Endothelial cell of umbilical vein (primary cell): Measurements from ENCODE around the gene SERPINA3. TPM values are rescaled to one million over a fixed set of nuclear protein-coding genes. Genes with fewer than 3 reads are reported as not detected.

Experiments used
- BruUV-seq: library from RNA; stranded (reverse); fragments of 400-500 nt; replicated peaks from 2 replicates; lab custom pipeline; 2021; lab: Mats Ljungman, UMichigan
- CTCF ChIA-PET: fragments of 300-600, 350-600 bp; sonication (Branson Sonifier 250); formaldehyde crosslinking; loops from one replicate; lab custom pipeline; 2021; ENCODE audit warnings: antibody characterized with exemption, inconsistent platforms; lab: Charles Lee
- POLR2A ChIA-PET: fragments of 300-600, 350-600 bp; sonication (Branson Sonifier 250); formaldehyde crosslinking; loops from one replicate; lab custom pipeline; 2021; ENCODE audit warnings: antibody characterized with exemption, inconsistent platforms; lab: Charles Lee
- DNase-seq: peaks from one replicate; pipeline ENCODE4 v3.0.0-alpha.2; 2011; ENCODE audit warnings: low read depth, low spot score
- FAIRE-seq: peaks from 2 replicates; lab custom pipeline; 2011; peaks lifted over from hg19 to GRCh38; lab: Jason Lieb, UNC
- H2AFZ ChIP-seq: 2 replicates; pipeline ENCODE4 v1.6.0; 2012; ENCODE audit warnings: low read depth, low read length, control low read depth, inconsistent platforms
- H3K27ac ChIP-seq: 2 replicates; pipeline ENCODE4 v1.5.1; 2011; ENCODE audit warnings: low read depth, mild to moderate bottlenecking, control low read depth, low read length, moderate library complexity; ENCODE audit not compliant: insufficient read depth
- H3K27me3 ChIP-seq, 2 experiments: 2 replicates each; pipeline versions ENCODE4 v1.6.0 to v1.6.1; 2011; ENCODE audit warnings: low read length in 2 of 2, mixed read lengths in 1 of 2; ENCODE audit not compliant: control insufficient read depth in 2 of 2, insufficient read depth in 2 of 2
- H3K36me3 ChIP-seq, 2 experiments: 2 replicates in 1 of 2; 3 replicates in 1 of 2; pipeline ENCODE4 v1.5.1; 2011; ENCODE audit warnings: low read length in 2 of 2, mild to moderate bottlenecking in 1 of 2, moderate library complexity in 1 of 2; ENCODE audit not compliant: control insufficient read depth in 2 of 2, insufficient read depth in 2 of 2; ENCODE audit errors: extremely low read depth in 1 of 2
- H3K4me1 ChIP-seq: 3 replicates; pipeline ENCODE4 v1.5.1; 2011; ENCODE audit warnings: mild to moderate bottlenecking, low read length; ENCODE audit not compliant: control insufficient read depth, insufficient read depth; ENCODE audit errors: extremely low read depth
- H3K4me2 ChIP-seq: 2 replicates; pipeline ENCODE4 v1.6.1; 2011; ENCODE audit warnings: low read length, control low read depth, mixed read lengths; ENCODE audit not compliant: insufficient read depth
- H3K4me3 ChIP-seq, 3 experiments: fragments of 200-600 bp in 1 of 3; sonication (generic), shearing (Covaris generic) in 1 of 3; replicated peaks in 1 of 3; 2 replicates each; pipeline ENCODE4 v1.5.1; 2011 to 2016; ENCODE audit warnings: control low read depth in 3 of 3, low read length in 3 of 3, mild to moderate bottlenecking in 2 of 3, inconsistent platforms in 1 of 3, low read depth in 1 of 3, moderate library complexity in 1 of 3; ENCODE audit not compliant: insufficient read depth in 1 of 3
- H3K79me2 ChIP-seq: 2 replicates; pipeline ENCODE4 v1.6.0; 2012; ENCODE audit warnings: low read length, inconsistent platforms; ENCODE audit not compliant: control insufficient read depth, insufficient read depth
- H3K9ac ChIP-seq: replicated peaks from 2 replicates; pipeline ENCODE3; 2011; ENCODE audit warnings: low read length, control low read depth; ENCODE audit not compliant: insufficient read depth; ENCODE audit errors: extremely low read depth
- H3K9me1 ChIP-seq: replicated peaks from 3 replicates; pipeline ENCODE4 v1.6.0; 2011; ENCODE audit warnings: mild to moderate bottlenecking, low read length; ENCODE audit not compliant: control insufficient read depth, insufficient read depth; ENCODE audit errors: extremely low read depth
- H3K9me3 ChIP-seq: replicated peaks from 2 replicates; pipeline ENCODE4 v1.5.1; 2012; ENCODE audit warnings: low read length, inconsistent platforms; ENCODE audit not compliant: control insufficient read depth, insufficient read depth
- H4K20me1 ChIP-seq: replicated peaks from 2 replicates; pipeline ENCODE3; 2011; ENCODE audit warnings: mild to moderate bottlenecking, low read length; ENCODE audit not compliant: control insufficient read depth, insufficient read depth; ENCODE audit errors: extremely low read depth
- CTCF ChIP-seq, 2 donors: IDR thresholded peaks; 1 replicate in 1 of 2; 2 replicates in 1 of 2; pipeline ENCODE4 v1.5.1; 2011; ENCODE audit warnings: low read length in 2 of 2, mild to moderate bottlenecking in 2 of 2, moderate library complexity in 2 of 2, control low read depth in 1 of 2, inconsistent platforms in 1 of 2, low read depth in 1 of 2; ENCODE audit not compliant: insufficient read depth in 1 of 2; ENCODE audit errors: extremely low read depth in 1 of 2
- EZH2 ChIP-seq: IDR thresholded peaks from 2 replicates; pipeline ENCODE4 v1.6.1; 2012; ENCODE audit warnings: borderline replicate concordance, low read depth, mild to moderate bottlenecking, moderate library complexity, low read length, inconsistent platforms; ENCODE audit not compliant: severe bottlenecking
- FOS ChIP-seq: IDR thresholded peaks from 2 replicates; pipeline ENCODE4 v1.6.1; 2011; ENCODE audit warnings: mild to moderate bottlenecking, low read length, moderate library complexity, borderline replicate concordance; ENCODE audit not compliant: insufficient read depth
- GATA2 ChIP-seq: IDR thresholded peaks from 2 replicates; pipeline ENCODE4 v1.7.0; 2011; ENCODE audit warnings: low read depth, mild to moderate bottlenecking, moderate library complexity, mixed read lengths, low read length; ENCODE audit not compliant: insufficient read length, insufficient read depth
- JUN ChIP-seq: IDR thresholded peaks from 2 replicates; pipeline ENCODE4 v1.6.1; 2011; ENCODE audit warnings: borderline replicate concordance, low read depth; ENCODE audit not compliant: insufficient read length, insufficient read depth
- MAX ChIP-seq: IDR thresholded peaks from 2 replicates; pipeline ENCODE4 v1.6.1; 2011; ENCODE audit not compliant: insufficient read depth, insufficient read length
- MYC ChIP-seq: IDR thresholded peaks from one replicate; pipeline ENCODE4 v1.6.1; 2011; ENCODE audit warnings: mild to moderate bottlenecking, low read depth, low read length
- POLR2A ChIP-seq: IDR thresholded peaks from 2 replicates; pipeline ENCODE4 v1.6.1; 2012; ENCODE audit warnings: low read depth, mild to moderate bottlenecking, control low read depth, low read length
- POLR2AphosphoS5 ChIP-seq: IDR thresholded peaks from 2 replicates; pipeline ENCODE4 v1.6.1; 2012; ENCODE audit warnings: low read depth, mild to moderate bottlenecking, control low read depth, low read length, moderate library complexity; ENCODE audit not compliant: insufficient read depth
- dilution Hi-C: fragments of 300-500 bp; cut with MboI; formaldehyde crosslinking; loops from one replicate; pipeline ENCODE4 v1.15.0; 2019; ENCODE audit warnings: low sequenced_read_pairs; ENCODE audit not compliant: extremely low pct_ligation_motif_present
- intact Hi-C: fragments of 100-400 bp; cut with micrococcal nuclease; formaldehyde crosslinking; loops from one replicate; pipeline ENCODE4 v1.10.0; 2022
- polyA plus RNA-seq, 4 experiments: library from polyadenylated mRNA; depleted of rRNA in 3 of 4; stranded (reverse) in 3 of 4; unstranded in 1 of 4; fragments of >200 nt; gene quantifications; 2 replicates each; pipeline versions ENCODE4 v1.2.1 to v1.2.3, GENCODE V29; 2011 to 2012; ENCODE audit warnings: missing spikeins in 1 of 4
- total RNA-seq: library from RNA; stranded (reverse); gene quantifications from 2 replicates; pipeline ENCODE4 v1.2.3, GENCODE V29; 2021

SERPINA3 gene
- total and polyA plus RNA-seq, 2 donors (not counting 3 experiments of a cell fraction or from before 2014, with no cell fraction given) = not detected

- no peaks in the 10 kb centered on the region for H3K4me1 ChIP-seq
- H3K9me3 ChIP-seq = no peaks in the 10 kb centered on the region
- no peak overlapping the region for H2AFZ ChIP-seq
- CTCF ChIA-PET = no interaction called here
- H3K79me2 ChIP-seq = no peaks in the 10 kb centered on the region
- no peak overlapping the region for H3K4me3 ChIP-seq
- H3K9ac ChIP-seq = no peak overlapping the region
- no peaks in the 10 kb centered on the region for H3K27me3 ChIP-seq
- H4K20me1 ChIP-seq = no peaks in the 10 kb centered on the region
- no peaks in the 10 kb centered on the region for H3K36me3 ChIP-seq
- no peak for DNase-seq
- no peaks in the 10 kb centered on the region for H3K9me1 ChIP-seq
- POLR2A ChIA-PET = no interaction called here
- TF ChIP-seq FOS (no peak), JUN (no peak), MAX (no peak), CTCF (IDR thresholded peaks at IDR 0.05; ENCODE audit: extremely low read depth in 1 of 2, insufficient read depth in 1 of 2, low read depth in 1 of 2, low read length in 2 of 2) (no peak), POLR2AphosphoS5 (no peak), GATA2 (no peak), MYC (no peak), EZH2 (no peak), POLR2A (no peak)
- no TSS peak for BruUV-seq
- dilution Hi-C loops = no loop called here
- intact Hi-C loops = no loop called here
- FAIRE-seq = no peak
- no peak overlapping the region for H3K27ac ChIP-seq
- H3K4me2 ChIP-seq = no peak overlapping the region
These were observed 38.2 kb downstream of the SERPINA3 start for GRCh38 chr14:94650444-94650775.
